ENCODE data around the gene CLDN3. TPM values are rescaled to one million over a fixed set of nuclear protein-coding genes. Genes with fewer than 3 reads are reported as not detected.

CLDN3 gene, protein sequence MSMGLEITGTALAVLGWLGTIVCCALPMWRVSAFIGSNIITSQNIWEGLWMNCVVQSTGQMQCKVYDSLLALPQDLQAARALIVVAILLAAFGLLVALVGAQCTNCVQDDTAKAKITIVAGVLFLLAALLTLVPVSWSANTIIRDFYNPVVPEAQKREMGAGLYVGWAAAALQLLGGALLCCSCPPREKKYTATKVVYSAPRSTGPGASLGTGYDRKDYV
- total RNA-seq, result not detected
- under 1 TPM; 0.13 to 0.26 (median 0.26) TPM for polyA plus RNA-seq
- long read RNA-seq, donor 1, partial matches to known transcripts, result 0 of 2 reads
- long read RNA-seq, donor 1, other reads (novel, unspliced or antisense), result 0 of 2 reads
- long read RNA-seq, donor 2, partial matches to known transcripts, result 0 of 3 reads
- long read RNA-seq, donor 2, other reads (novel, unspliced or antisense), result 0 of 3 reads

DNA sequence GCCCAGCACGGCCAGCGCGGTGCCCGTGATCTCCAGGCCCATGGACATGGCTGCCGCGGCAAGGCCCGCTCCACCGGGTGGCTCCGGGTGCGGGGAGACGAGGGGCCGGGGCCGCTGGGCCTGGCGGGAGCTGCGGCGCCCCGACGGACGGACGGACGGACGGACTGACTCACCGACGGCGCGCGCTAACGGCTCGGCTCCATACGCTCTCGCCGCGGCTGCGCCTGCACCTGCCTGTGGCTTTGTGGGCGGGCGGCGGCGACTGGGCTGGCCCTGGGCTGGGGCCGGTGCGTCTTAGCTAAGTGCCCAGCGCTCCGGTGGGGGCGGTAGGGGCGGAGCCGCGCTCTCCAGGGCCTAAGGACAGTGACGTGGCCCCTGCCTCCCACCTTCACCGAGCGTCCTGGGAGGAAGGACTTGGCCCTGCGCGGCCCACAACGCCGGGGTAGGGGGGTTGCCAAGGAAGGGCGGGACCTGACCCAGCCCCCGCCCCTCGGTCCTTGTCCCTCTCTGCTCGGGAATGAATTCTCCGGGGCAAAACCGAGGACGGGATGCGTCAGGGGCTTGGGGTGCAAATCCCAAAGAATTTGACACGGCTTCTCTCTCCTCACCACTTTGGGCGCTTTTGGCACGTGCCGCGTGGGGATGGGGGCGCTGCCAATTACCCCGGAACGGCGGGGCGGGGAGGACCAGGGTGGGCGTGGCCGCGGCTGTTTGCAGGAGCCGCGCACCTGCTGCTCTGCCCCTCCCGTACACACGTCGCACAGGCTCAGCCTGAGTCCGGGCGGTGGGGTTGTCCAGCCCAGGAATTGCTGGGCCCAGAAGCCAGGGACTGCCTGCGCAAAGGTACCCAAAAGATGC, at the start of gene CLDN3:
TSS of gene CLDN3 (minus strand) at position 269 of the 858 bp plus-strand sequence. CDS start at position 48, 221 bp downstream.
- H3K9me3 ChIP-seq, result no peaks in the 10 kb centered on the region
- H3K27me3 ChIP-seq (replicated peaks in 1 of 7), result peaks cover 3 to 65% (median 33%) of the 10 kb centered on the region in 7 donors
- WGBS, 5 donors, result 3 to 5% (median 4%) methylated on average over 31 to 82 of the region's 82 CpGs
- intact Hi-C loops (cut with DNase I; ENCODE audit: low total_unique reads), result no loop called here
- H3K36me3 ChIP-seq, result no peaks in the 10 kb centered on the region
- TF ChIP-seq POLR2AphosphoS5 (IDR thresholded peaks at IDR 0.05), result no peak
- TF ChIP-seq, protein P1, sequence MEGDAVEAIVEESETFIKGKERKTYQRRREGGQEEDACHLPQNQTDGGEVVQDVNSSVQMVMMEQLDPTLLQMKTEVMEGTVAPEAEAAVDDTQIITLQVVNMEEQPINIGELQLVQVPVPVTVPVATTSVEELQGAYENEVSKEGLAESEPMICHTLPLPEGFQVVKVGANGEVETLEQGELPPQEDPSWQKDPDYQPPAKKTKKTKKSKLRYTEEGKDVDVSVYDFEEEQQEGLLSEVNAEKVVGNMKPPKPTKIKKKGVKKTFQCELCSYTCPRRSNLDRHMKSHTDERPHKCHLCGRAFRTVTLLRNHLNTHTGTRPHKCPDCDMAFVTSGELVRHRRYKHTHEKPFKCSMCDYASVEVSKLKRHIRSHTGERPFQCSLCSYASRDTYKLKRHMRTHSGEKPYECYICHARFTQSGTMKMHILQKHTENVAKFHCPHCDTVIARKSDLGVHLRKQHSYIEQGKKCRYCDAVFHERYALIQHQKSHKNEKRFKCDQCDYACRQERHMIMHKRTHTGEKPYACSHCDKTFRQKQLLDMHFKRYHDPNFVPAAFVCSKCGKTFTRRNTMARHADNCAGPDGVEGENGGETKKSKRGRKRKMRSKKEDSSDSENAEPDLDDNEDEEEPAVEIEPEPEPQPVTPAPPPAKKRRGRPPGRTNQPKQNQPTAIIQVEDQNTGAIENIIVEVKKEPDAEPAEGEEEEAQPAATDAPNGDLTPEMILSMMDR (IDR thresholded peaks at IDR 0.05 in 8 of 11, conservative IDR thresholded peaks at IDR 0.05 in 3 of 11), result no peak
- no peak for TF ChIP-seq POLR2A (IDR thresholded peaks at IDR 0.05)
- H3K27ac ChIP-seq, result no peak within 1 kb of the TSS
- DNase-seq, result no peak
- peaks cover 0 to 25% (median 18%) of the 10 kb centered on the region in 6 donors for H3K4me1 ChIP-seq
- H3K4me3 ChIP-seq, result peak within 1 kb of the TSS in 7 of 8 donors; percentile 9 to 64 (median 24)

DNA sequence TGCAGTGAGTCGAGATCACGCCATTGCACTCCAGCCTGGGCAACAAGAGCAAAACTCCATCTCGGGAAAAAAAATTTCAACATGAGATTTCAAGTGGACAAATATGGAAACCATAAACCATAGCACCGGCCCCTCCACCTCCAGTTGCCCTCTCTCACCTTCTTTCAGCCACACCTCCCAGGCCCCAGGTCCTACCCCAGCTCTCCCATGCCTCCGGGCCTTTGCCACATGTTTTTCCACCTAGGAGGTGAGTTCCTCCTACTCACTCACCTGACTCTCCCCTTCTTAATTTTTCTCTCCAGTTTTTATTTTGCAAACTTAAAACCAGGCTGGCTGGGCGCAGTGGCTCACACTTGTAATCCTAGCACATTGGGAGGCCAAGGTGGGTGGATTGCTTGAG, 47.1 kb upstream of the CLDN3 start:
- intact Hi-C loops (cut with DNase I; ENCODE audit: low total_unique reads), result no loop called here
- WGBS, 5 donors, result 85 to 96% (median 91%) methylated on average over 6 of the region's 6 CpGs

DNA sequence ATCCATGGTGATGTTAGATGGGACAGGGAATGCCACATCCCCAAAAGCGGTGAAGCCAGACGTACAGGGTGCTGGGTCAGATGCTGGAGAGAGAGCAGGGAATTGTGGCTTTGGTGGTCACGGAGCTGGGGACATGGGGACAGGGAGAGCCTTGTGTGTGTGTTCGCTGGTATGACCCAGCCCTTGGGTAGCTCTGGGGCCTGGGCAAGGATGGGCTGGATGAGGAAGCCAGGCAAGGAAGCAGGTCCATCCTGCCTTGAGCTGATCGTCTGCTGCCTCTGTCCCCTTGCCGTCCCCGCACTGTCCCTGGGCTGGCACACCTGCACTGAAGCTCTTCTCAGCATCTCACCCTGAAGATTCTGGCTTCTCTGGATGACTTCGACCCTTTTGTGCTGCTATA, 45.4 kb upstream of the CLDN3 start:
- TF ChIP-seq, protein P1 (IDR thresholded peaks at IDR 0.05 in 8 of 11, conservative IDR thresholded peaks at IDR 0.05 in 3 of 11), result no peak
- TF ChIP-seq POLR2AphosphoS5 (IDR thresholded peaks at IDR 0.05) (no peak), POLR2A (IDR thresholded peaks at IDR 0.05) (no peak)
- Histone ChIP-seq H3K4me3 (no peak overlapping the region), H3K4me1 (no peaks in the 10 kb centered on the region), H3K9me3 (peaks cover 0 to 20% (median 16%) of the 10 kb centered on the region in 8 donors), H3K27me3 (replicated peaks in 1 of 7) (peaks cover 0 to 24% (median 3%) of the 10 kb centered on the region in 7 donors), H3K36me3 (no peaks in the 10 kb centered on the region), H3K27ac (no peak overlapping the region)
- 75 to 80% (median 78%) methylated on average over 8 of the region's 8 CpGs for WGBS, 5 donors
- intact Hi-C loops (cut with DNase I; ENCODE audit: low total_unique reads), result no loop called here
- DNase-seq, result peak; percentile 46

More for the DNA sequence above, 47.1 kb upstream of the CLDN3 start:
- Histone ChIP-seq H3K36me3 (no peaks in the 10 kb centered on the region), H3K27ac (no peak overlapping the region), H3K4me3 (no peak overlapping the region), H3K4me1 (no peaks in the 10 kb centered on the region), H3K9me3 (peaks cover 0 to 19% (median 16%) of the 10 kb centered on the region in 8 donors), H3K27me3 (replicated peaks in 1 of 7) (peaks cover 0 to 8% (median 0%) of the 10 kb centered on the region in 7 donors)
- DNase-seq, result peak; percentile 30
- TF ChIP-seq, protein P1 (IDR thresholded peaks at IDR 0.05 in 8 of 11, conservative IDR thresholded peaks at IDR 0.05 in 3 of 11), result no peak
- TF ChIP-seq POLR2AphosphoS5 (IDR thresholded peaks at IDR 0.05), result no peak
- no peak for TF ChIP-seq POLR2A (IDR thresholded peaks at IDR 0.05)

All from spleen (tissue), 13 donors.